Measurements from ENCODE around the gene CAPN15. TPM values are rescaled to one million over a fixed set of nuclear protein-coding genes. Genes with fewer than 3 reads are reported as not detected.

CAPN15 gene
- total RNA-seq, 2 experiments from 2014 or later, result 32.9 to 54.0 TPM

- DNase-seq (ENCODE audit: low spot score), result no peak
- Histone ChIP-seq H2AFZ (ENCODE audit: low read length) (no peak overlapping the region), H3K4me2 (ENCODE audit: low read length) (no peak overlapping the region), H3K36me3 (ENCODE audit: insufficient read depth, low read length) (peaks cover 4% of the 10 kb centered on the region; the same call in 1 of the 2 replicates), H3K4me1 (ENCODE audit: insufficient read depth, low read length, poor library complexity, severe bottlenecking) (peaks cover 10% of the 10 kb centered on the region), H3K9me2 (ENCODE audit: insufficient read depth, low read length) (no peaks in the 10 kb centered on the region), H3K9me3 (ENCODE audit: low read length) (no peaks in the 10 kb centered on the region), H4K20me1 (ENCODE audit: insufficient read depth, low read length) (no peaks in the 10 kb centered on the region), H3K79me2 (ENCODE audit: insufficient read depth, low read depth, low read length) (no peaks in the 10 kb centered on the region), H3K4me3 (ENCODE audit: low read depth, low read length, poor library complexity, severe bottlenecking) (no peak overlapping the region), H3K27ac (ENCODE audit: low read depth, low read length, poor library complexity, severe bottlenecking) (no peak overlapping the region)
- intact Hi-C loops (cut with micrococcal nuclease; ENCODE audit: unreplicated experiment), result no loop called here
- TF ChIP-seq CTCF (conservative IDR thresholded peaks at IDR 0.05; ENCODE audit: low read length) (peak; percentile 35), EZH2phosphoT487 (IDR thresholded peaks at IDR 0.05; ENCODE audit: borderline replicate concordance, low read depth, low read length) (no peak)
- BruUV-seq (replicated peaks), result no TSS peak
- POLR2A ChIA-PET, result no interaction called here
- CTCF ChIA-PET (ENCODE audit: unreplicated experiment), result interaction anchor here (0.6 kb wide), 1 partner anchor 139 kb away, joined by 12 read pairs; no protein-coding TSS in a partner anchor
Observed at GRCh38 chr16:576823-577201, 49.3 kb downstream of the CAPN15 start.

DNA sequence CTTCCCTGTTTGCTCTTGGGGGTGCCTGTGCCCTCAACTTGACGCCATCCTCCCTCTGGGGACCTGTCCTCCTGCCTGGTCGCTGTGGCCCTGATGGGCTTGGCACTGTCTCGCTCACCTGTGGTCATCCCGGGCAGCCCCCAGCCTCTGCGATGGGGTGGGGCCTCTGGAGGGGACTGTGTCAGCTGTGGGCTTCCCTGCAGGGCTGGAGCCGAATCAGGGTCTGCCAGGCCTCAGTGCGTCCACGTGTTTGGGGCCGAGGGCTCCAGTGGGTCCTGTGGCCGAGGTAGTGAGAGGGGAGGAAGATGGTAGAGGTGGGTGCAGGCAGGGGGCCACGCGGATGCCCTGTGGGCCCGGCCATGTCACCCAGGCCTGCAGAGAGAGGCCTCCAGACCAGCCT, 50.3 kb downstream of the CAPN15 start:
- H3K4me3 ChIP-seq (ENCODE audit: low read depth, low read length, poor library complexity, severe bottlenecking), result no peak overlapping the region
- no peak for DNase-seq (ENCODE audit: low spot score)
- TF ChIP-seq CTCF (conservative IDR thresholded peaks at IDR 0.05; ENCODE audit: low read length) (no peak), EZH2phosphoT487 (IDR thresholded peaks at IDR 0.05; ENCODE audit: borderline replicate concordance, low read depth, low read length) (no peak)
- H2AFZ ChIP-seq (ENCODE audit: low read length), result no peak overlapping the region
- intact Hi-C loops (cut with micrococcal nuclease; ENCODE audit: unreplicated experiment), result no loop called here
- peaks cover 10% of the 10 kb centered on the region for H3K4me1 ChIP-seq (ENCODE audit: insufficient read depth, low read length, poor library complexity, severe bottlenecking)
- H3K9me2 ChIP-seq (ENCODE audit: insufficient read depth, low read length), result no peaks in the 10 kb centered on the region
- H3K79me2 ChIP-seq (ENCODE audit: insufficient read depth, low read depth, low read length), result no peaks in the 10 kb centered on the region
- POLR2A ChIA-PET, result no interaction called here
- H4K20me1 ChIP-seq (ENCODE audit: insufficient read depth, low read length), result no peaks in the 10 kb centered on the region
- peaks cover 4% of the 10 kb centered on the region; the same call in 1 of the 2 replicates for H3K36me3 ChIP-seq (ENCODE audit: insufficient read depth, low read length)
- CTCF ChIA-PET (ENCODE audit: unreplicated experiment), result no interaction called here
- no peaks in the 10 kb centered on the region for H3K9me3 ChIP-seq (ENCODE audit: low read length)
- no peak overlapping the region for H3K4me2 ChIP-seq (ENCODE audit: low read length)
- BruUV-seq (replicated peaks), result no TSS peak
- no peak overlapping the region for H3K27ac ChIP-seq (ENCODE audit: low read depth, low read length, poor library complexity, severe bottlenecking)

DNA sequence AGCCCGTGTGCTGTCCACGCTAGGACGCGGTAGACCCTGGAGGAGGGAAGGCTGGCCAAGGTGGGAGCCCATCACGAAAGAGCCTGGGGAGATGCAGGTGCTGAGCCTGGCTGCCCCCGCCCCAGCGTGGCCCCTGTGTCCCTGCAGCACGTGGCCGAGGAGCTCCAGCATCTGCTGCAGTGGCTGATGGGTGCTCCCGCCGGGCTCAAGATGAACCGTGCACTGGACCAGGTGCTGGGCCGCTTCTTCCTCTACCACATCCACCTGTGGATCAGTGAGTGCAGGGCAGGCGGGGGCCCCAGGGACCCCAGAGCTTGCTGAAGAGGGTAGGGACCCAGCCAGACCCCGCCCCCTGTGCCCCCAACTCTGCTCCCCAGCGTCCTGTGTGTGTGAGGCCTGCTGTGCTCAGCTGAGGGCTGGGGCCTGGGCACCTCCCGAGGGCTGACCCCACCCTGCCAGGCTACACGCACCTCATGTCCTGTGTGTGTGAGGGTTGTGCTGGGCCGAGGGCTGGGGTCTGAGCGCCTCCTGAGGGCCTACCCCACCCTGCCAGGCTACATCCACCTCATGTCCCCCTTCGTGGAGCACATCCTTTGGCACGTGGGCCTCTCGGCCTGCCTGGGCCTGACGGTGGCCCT, 50.8 kb downstream of the CAPN15 start:
- Histone ChIP-seq H2AFZ (ENCODE audit: low read length) (no peak overlapping the region), H3K4me1 (ENCODE audit: insufficient read depth, low read length, poor library complexity, severe bottlenecking) (peaks cover 10% of the 10 kb centered on the region), H3K9me3 (ENCODE audit: low read length) (no peaks in the 10 kb centered on the region), H3K36me3 (ENCODE audit: insufficient read depth, low read length) (peaks cover 4% of the 10 kb centered on the region; the same call in 1 of the 2 replicates), H3K4me2 (ENCODE audit: low read length) (peak overlapping the region; percentile 15; the same call in 1 of the 2 replicates), H3K27ac (ENCODE audit: low read depth, low read length, poor library complexity, severe bottlenecking) (no peak overlapping the region), H3K9me2 (ENCODE audit: insufficient read depth, low read length) (no peaks in the 10 kb centered on the region), H3K4me3 (ENCODE audit: low read depth, low read length, poor library complexity, severe bottlenecking) (no peak overlapping the region), H3K79me2 (ENCODE audit: insufficient read depth, low read depth, low read length) (no peaks in the 10 kb centered on the region), H4K20me1 (ENCODE audit: insufficient read depth, low read length) (no peaks in the 10 kb centered on the region)
- no peak for DNase-seq (ENCODE audit: low spot score)
- ChIA-PET CTCF (ENCODE audit: unreplicated experiment) (no interaction called here), POLR2A (no interaction called here)
- BruUV-seq (replicated peaks), result no TSS peak
- intact Hi-C loops (cut with micrococcal nuclease; ENCODE audit: unreplicated experiment), result no loop called here
- TF ChIP-seq CTCF (conservative IDR thresholded peaks at IDR 0.05; ENCODE audit: low read length) (no peak), EZH2phosphoT487 (IDR thresholded peaks at IDR 0.05; ENCODE audit: borderline replicate concordance, low read depth, low read length) (no peak)
